Upper lobe of left lung (tissue), 6 donors: ENCODE results near the gene IGFBP5. TPM values are rescaled to one million over a fixed set of nuclear protein-coding genes. Genes with fewer than 3 reads are reported as not detected.

ENCODE experiments used
- ATAC-seq, 2 donors: fragments of 200-7000 bp; cut with Tn5 transposase; one replicate each; pipeline ENCODE4 v1.9.1; 2022; ENCODE audit warnings: mild to moderate bottlenecking in 2 of 2, moderate library complexity in 2 of 2; ENCODE audit not compliant: low FRiP score in 2 of 2
- DNase-seq, 2 donors: peaks; one replicate each; pipeline ENCODE4 v3.0.0-alpha.2; 2019 to 2020
- H3K27ac ChIP-seq, 4 donors: fragments of 200-600 bp; sonication (generic); one replicate each; pipeline ENCODE4 v1.5.1; 2016 to 2019
- H3K27me3 ChIP-seq, 4 donors: fragments of 200-600 bp; sonication (generic); one replicate each; pipeline ENCODE4 v1.5.1; 2017 to 2019
- H3K36me3 ChIP-seq, 4 donors: fragments of 200-600 bp; sonication (generic); one replicate each; pipeline ENCODE4 v1.5.1; 2016 to 2019
- H3K4me1 ChIP-seq, 4 donors: fragments of 200-600 bp; sonication (generic); one replicate each; pipeline ENCODE4 v1.5.1; 2018 to 2019
- H3K4me3 ChIP-seq, 4 donors: fragments of 200-600 bp; sonication (generic); one replicate each; pipeline ENCODE4 v1.5.1; 2017 to 2019; ENCODE audit warnings: mild to moderate bottlenecking in 2 of 4, moderate library complexity in 1 of 4
- H3K9me3 ChIP-seq, 4 donors: fragments of 200-600 bp; sonication (generic); one replicate each; pipeline ENCODE4 v1.5.1; 2018 to 2019
- EP300 ChIP-seq, 4 donors: sonication (generic); formaldehyde crosslinking; IDR thresholded peaks; one replicate each; pipeline ENCODE4 v1.5.1; 2017; ENCODE audit warnings: antibody characterized with exemption in 4 of 4, control low read depth in 2 of 4
- POLR2A ChIP-seq, 4 donors: fragments of 450-650 bp; IDR thresholded peaks; one replicate each; pipeline ENCODE4 v1.5.1; 2016 to 2017; ENCODE audit warnings: antibody characterized with exemption in 4 of 4, mild to moderate bottlenecking in 2 of 4
- POLR2AphosphoS5 ChIP-seq, 2 donors: sonication (generic); formaldehyde crosslinking; IDR thresholded peaks; one replicate each; pipeline ENCODE4 v1.5.1; 2017; ENCODE audit warnings: antibody characterized with exemption in 2 of 2
- WGBS, 2 donors: methylation state at CpG; one replicate each; pipeline ENCODE4 v1.1.5; 2017 to 2018; 5-methylcytosine and 5-hydroxymethylcytosine counted together
- total RNA-seq, 6 donors: library from RNA; depleted of rRNA in 4 of 6; stranded (reverse); fragments of >200 nt in 4 of 6; gene quantifications; one replicate each; pipeline versions ENCODE4 v1.1.0 to v1.2.1, GENCODE V29; 2016 to 2021
- TF ChIP-seq, protein P1 (sequence below), 6 experiments: fragments of 450-650 bp in 4 of 6; fragments of 200-600 bp in 2 of 6; sonication (generic) in 2 of 6; IDR thresholded peaks; one replicate each; pipeline ENCODE4 v1.5.1; 2016 to 2019; ENCODE audit warnings: antibody characterized with exemption in 6 of 6
- donor health status: DM: no; HTN: no; CAD: no; lungs with moderate emphysema.
- donor health status: DM: no; HTN: yes; CAD: no; lungs with severe emphysema.

Gene IGFBP5
- total RNA-seq, 6 donors from 2014 or later, result 41.9 to 304 (median 95.5) TPM

DNA sequence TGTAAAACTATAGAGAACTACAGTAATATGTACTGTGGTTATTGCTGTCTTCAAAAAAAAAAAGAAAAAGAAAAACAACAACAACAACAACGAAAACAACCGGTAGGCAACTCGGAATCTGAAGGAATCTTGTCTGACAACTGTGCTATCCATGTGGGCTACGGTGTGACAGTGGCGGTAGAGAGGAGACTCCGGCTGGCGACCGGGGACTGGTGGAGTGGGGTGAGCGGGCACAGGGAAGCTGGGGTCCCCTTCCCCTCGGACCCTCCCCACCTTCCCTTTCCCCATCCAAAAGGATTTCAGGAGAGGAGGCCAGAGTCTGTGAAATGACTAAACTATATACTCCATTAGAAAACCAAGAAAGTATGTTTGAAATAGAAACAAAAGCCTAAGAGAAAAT lies 22.9 kb downstream of the IGFBP5 start:
- ATAC-seq (no peak), DNase-seq (no peak)
- H3K27me3 ChIP-seq, result no peaks in the 10 kb centered on the region
- H3K4me3 ChIP-seq, result no peak overlapping the region
- no peaks in the 10 kb centered on the region for H3K4me1 ChIP-seq
- TF ChIP-seq POLR2AphosphoS5 (IDR thresholded peaks at IDR 0.05) (no peak), POLR2A (IDR thresholded peaks at IDR 0.05) (no peak), EP300 (IDR thresholded peaks at IDR 0.05) (no peak)
- TF ChIP-seq, protein P1, sequence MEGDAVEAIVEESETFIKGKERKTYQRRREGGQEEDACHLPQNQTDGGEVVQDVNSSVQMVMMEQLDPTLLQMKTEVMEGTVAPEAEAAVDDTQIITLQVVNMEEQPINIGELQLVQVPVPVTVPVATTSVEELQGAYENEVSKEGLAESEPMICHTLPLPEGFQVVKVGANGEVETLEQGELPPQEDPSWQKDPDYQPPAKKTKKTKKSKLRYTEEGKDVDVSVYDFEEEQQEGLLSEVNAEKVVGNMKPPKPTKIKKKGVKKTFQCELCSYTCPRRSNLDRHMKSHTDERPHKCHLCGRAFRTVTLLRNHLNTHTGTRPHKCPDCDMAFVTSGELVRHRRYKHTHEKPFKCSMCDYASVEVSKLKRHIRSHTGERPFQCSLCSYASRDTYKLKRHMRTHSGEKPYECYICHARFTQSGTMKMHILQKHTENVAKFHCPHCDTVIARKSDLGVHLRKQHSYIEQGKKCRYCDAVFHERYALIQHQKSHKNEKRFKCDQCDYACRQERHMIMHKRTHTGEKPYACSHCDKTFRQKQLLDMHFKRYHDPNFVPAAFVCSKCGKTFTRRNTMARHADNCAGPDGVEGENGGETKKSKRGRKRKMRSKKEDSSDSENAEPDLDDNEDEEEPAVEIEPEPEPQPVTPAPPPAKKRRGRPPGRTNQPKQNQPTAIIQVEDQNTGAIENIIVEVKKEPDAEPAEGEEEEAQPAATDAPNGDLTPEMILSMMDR (IDR thresholded peaks at IDR 0.05), result no peak
- H3K9me3 ChIP-seq, result no peaks in the 10 kb centered on the region
- 82 to 83% methylated on average over 10 of the region's 10 CpGs for WGBS, 2 donors
- H3K27ac ChIP-seq, result no peak overlapping the region
- no peaks in the 10 kb centered on the region for H3K36me3 ChIP-seq

DNA sequence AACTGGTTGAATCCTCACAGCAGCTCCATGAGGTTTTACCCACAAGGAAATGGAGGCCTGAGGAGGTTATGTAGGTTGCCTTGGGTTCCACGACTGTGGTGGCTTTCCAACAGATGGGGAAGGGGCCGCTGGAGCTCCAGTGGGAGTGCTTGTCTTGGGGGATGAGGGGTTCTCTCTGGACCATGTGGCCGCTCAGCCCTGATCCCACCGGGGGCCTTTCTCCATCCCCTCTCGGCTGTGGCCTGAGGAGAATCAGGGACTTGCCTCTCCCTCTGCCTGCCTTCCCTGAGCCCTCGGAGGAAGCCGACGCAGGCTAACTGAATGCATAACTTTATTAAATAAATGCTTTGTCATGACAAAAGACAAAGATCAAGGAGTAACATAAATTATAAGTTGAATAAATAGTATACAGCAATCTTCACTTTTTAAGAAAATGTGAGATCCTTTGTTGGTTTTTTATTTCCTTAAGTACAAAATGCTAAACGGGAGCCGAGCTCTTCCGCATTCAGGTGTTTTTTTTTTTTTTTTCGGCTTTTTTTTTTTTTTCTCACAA lies 23.5 kb downstream of the IGFBP5 start:
- H3K4me1 ChIP-seq, result no peaks in the 10 kb centered on the region
- H3K27me3 ChIP-seq, result no peaks in the 10 kb centered on the region
- no peak overlapping the region for H3K27ac ChIP-seq
- ATAC-seq (no peak), DNase-seq (no peak)
- no peaks in the 10 kb centered on the region for H3K9me3 ChIP-seq
- H3K4me3 ChIP-seq, result no peak overlapping the region
- WGBS, 2 donors, result 81 to 90% methylated on average over 12 of the region's 12 CpGs
- no peaks in the 10 kb centered on the region for H3K36me3 ChIP-seq
- TF ChIP-seq EP300 (IDR thresholded peaks at IDR 0.05) (no peak), POLR2AphosphoS5 (IDR thresholded peaks at IDR 0.05) (no peak), POLR2A (IDR thresholded peaks at IDR 0.05) (no peak)
- TF ChIP-seq, protein P1 (IDR thresholded peaks at IDR 0.05), result no peak

- DNase-seq, result no peak
- no peak overlapping the region for H3K27ac ChIP-seq
These were observed 24.3 kb downstream of the IGFBP5 start for GRCh38 chr2:216671081-216671411.

GRCh38 chr2:216670266-216671080 lies 24.9 kb downstream of the IGFBP5 start:
- Histone ChIP-seq H3K9me3 (no peaks in the 10 kb centered on the region), H3K4me1 (peaks cover 4 to 6% (median 5%) of the 10 kb centered on the region in 4 donors), H3K4me3 (no peak overlapping the region), H3K36me3 (no peaks in the 10 kb centered on the region), H3K27ac (no peak overlapping the region), H3K27me3 (no peaks in the 10 kb centered on the region)
- ATAC-seq, result no peak
- TF ChIP-seq POLR2AphosphoS5 (IDR thresholded peaks at IDR 0.05), result no peak
- TF ChIP-seq EP300 (IDR thresholded peaks at IDR 0.05), result no peak
- TF ChIP-seq, protein P1 (IDR thresholded peaks at IDR 0.05), result no peak
- TF ChIP-seq POLR2A (IDR thresholded peaks at IDR 0.05), result no peak
- WGBS, 2 donors, result 72% methylated on average over 16 to 17 of the region's 17 CpGs
- DNase-seq, result no peak

More at GRCh38 chr2:216671081-216671411, 24.3 kb downstream of the IGFBP5 start:
- H3K4me3 ChIP-seq, result no peak overlapping the region
- WGBS, 2 donors, result 85 to 90% methylated on average over 4 to 11 of the region's 11 CpGs
- H3K27me3 ChIP-seq, result no peaks in the 10 kb centered on the region
- H3K9me3 ChIP-seq, result no peaks in the 10 kb centered on the region
- H3K36me3 ChIP-seq, result no peaks in the 10 kb centered on the region
- TF ChIP-seq POLR2A (IDR thresholded peaks at IDR 0.05) (no peak), POLR2AphosphoS5 (IDR thresholded peaks at IDR 0.05) (no peak), EP300 (IDR thresholded peaks at IDR 0.05) (no peak)
- TF ChIP-seq, protein P1 (IDR thresholded peaks at IDR 0.05), result no peak
- H3K4me1 ChIP-seq, result no peaks in the 10 kb centered on the region
- ATAC-seq, result no peak
